ENCODE data around the gene FAAP20.

The FAAP20 gene

GRCh38 chr1:2194898-2195673 is 514 bp upstream of the FAAP20 start:
- DNase-seq (ENCODE audit: low spot score) = peak; percentile 92

- DNase-seq (ENCODE audit: low spot score) = no peak
Observed at GRCh38 chr1:2193514-2194281, 874 bp downstream of the FAAP20 start.

DNA sequence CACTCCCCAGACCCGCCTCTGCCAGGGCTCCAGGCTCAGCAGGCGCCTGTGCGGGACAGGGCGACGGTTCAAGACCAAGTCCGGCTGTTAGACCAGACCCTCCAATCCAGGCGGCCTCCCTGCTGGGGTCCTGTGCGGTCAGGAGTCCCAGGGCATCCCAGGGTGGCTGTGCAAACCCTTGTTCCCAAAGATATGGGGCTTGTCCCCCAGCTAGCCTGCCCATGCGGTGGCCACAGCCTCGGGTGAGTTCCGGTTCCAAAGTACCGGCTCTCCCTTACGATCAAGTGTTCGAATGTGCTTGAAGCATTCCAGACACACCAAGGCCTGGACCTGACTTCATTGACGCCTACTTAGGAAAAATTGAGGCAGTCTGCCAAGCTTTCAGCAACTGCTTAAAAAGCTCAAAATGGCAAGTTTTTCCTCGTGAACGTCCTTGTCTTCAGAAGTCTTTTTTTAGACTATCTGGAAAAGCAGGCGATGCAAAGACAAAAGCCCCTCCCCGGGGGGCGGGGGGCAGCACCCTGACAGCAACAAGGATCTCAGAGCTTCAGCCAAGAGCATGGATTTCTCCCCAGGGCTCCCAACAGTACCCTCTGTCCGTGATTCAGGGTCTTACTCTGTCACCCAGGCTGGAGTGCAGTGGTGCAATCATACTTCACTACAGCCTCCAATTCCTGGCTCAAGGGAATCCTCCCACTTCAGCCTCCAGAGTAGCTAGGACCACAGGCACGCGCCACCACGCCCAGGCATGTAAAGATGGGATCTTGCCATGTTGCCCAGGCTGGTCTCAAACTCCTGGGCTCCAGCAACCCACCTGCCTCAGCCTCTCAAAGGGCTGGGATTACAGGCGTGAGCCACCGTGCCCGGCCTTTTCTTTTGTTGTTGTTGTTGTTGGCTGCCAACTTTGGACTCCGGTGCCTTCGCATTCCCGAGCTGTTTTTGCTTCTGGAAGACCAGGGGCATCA is 2.3 kb downstream of the FAAP20 start:
- no peak for DNase-seq (ENCODE audit: low spot score)

- DNase-seq (ENCODE audit: low spot score) = no peak
Observed at GRCh38 chr1:2190491-2190976, 4.0 kb downstream of the FAAP20 start.

DNA sequence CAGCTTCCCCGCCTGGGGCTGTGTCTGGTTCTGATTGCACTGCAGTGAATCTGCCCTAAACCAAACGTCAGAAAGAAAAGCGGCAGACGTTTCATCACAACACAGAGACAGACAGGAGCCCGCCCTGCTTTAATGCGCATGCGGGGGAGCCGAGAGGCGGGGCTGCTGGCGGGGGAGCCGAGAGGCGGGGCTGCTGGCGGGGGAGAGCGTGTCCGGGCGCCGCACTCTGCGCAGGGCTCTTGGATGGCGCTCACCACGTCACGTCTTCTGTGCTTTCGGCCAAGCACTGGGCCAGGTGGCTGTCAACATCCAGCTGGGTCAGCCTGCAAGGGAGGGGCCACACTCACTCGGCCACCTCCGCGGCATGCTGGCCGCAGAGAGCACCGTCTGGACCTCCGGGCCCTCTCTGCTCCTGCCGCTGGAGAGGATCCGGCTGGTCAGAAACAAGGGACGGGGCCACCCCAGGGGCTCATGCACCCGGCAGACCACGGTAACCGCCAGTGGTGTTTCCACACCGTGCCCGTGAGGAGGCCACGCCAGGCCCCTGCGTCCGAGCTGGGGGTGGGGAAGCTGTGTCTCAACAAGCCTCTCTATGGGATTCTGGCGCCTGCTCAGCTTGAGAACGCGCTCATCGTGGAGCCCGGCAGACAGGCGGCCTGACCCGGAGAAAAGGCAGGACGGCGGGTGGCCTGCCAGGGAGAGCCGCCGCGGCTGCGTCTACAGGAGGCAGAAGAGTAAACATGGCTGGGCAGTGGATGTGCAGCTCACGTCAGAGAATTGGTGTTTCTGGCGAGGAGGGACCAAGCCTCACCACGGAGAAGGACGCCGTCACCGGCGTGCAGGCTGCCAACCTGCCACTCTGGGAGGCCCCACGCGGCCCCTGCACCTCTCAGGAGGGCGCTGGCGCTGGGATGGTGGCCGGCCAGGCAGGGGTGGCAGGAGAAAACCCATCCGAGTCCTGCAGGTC is 4.8 kb downstream of the FAAP20 start:
- peak; percentile 97 for DNase-seq (ENCODE audit: low spot score)

GRCh38 chr1:2188336-2188735 is 6.2 kb downstream of the FAAP20 start:
- no peak for DNase-seq (ENCODE audit: low spot score)

GRCh38 chr1:2187619-2188018 is 7.0 kb downstream of the FAAP20 start:
- DNase-seq (ENCODE audit: low spot score) = no peak

- DNase-seq (ENCODE audit: low spot score) = no peak
Observed at GRCh38 chr1:2186901-2187300, 7.7 kb downstream of the FAAP20 start.

DNA sequence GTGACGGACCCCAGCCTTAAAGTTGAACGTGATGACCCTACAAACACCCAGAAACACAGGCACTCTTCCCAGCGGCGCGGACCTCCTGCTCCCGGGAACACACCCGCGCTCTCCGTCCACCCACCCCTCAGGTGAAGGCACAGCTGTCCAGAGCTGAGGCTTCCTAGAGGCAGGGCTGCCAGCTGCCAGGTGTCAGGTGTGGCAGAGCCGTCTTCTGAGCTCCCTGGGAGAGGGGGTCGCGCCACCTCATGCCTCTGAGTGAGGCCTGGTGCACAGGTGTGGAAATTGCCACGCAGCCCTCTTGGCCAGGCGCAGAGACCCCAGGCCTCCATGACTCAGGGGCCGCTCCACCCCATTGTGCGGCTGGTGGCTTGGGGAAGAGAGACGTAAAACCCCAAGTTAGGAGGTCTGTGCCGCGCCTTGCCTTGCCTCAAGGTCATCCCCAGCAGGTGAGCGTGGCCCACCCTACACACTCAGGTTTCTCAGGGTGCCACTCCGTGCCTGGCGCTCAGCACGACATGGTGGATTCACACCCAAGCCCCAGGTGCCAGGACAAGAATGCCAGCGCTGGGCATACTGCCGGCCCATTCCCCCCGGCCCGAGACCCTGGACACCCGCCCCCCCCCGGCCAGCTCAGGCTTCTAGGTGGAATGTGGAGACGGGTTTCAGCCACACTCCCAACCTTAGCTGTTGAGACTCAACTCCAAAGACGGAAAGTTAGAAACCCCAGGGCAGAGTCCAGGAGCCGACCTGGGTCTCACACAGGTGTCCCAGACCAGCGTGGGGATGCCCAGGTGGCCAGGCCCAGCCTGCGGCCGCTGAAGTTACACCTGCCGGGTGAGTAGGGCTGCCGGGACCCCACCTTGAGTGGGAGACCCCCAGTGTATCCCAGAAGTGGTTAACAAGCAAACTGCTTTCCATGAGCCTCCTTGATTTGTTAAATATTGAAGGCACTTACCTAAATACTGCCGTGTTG is 8.4 kb downstream of the FAAP20 start:
- no peak for DNase-seq (ENCODE audit: low spot score)

GRCh38 chr1:2184934-2185333 is 9.6 kb downstream of the FAAP20 start:
- DNase-seq (ENCODE audit: low spot score) = no peak

DNA sequence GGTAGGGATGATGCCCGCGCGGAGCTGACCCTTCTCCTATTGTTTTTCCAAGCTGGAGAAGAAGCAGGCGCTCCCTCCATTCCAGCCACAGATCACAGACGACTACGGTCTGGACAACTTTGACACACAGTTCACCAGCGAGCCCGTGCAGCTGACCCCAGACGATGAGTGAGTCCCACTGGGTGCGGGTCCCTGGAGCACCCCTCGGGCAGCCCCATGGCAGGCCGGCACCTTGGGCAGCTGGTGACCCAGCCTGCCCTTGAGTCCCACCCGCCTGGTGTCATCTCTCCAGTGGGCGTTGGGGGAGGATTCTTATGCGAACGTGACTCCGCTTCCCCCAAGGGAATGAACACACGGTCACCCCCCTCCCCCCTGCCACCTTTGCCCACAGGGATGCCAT is 10.0 kb downstream of the FAAP20 start:
- DNase-seq (ENCODE audit: low spot score) = no peak

DNA sequence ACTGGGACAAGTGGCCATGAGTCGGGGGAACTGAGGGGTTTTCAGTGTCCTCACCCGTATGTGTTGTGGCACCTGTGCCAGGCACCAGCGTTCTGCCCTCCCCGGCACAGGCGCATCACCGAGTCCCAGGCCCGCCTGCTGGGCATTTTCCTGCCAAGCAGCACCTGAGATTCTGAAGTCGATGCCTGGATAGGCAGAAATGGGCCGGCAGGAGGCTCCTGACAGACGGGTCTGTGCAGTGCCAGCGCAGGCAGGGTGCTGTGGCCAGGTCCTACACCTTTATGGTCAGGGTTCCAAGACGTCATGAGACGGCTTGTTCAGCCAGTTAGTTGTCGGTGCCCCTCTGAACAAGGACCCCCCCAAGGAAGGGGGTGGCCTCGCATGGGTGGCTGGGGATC is 10.6 kb downstream of the FAAP20 start:
- no peak for DNase-seq (ENCODE audit: low spot score)

GRCh38 chr1:2182376-2182775 is 12.2 kb downstream of the FAAP20 start:
- no peak for DNase-seq (ENCODE audit: low spot score)

DNA sequence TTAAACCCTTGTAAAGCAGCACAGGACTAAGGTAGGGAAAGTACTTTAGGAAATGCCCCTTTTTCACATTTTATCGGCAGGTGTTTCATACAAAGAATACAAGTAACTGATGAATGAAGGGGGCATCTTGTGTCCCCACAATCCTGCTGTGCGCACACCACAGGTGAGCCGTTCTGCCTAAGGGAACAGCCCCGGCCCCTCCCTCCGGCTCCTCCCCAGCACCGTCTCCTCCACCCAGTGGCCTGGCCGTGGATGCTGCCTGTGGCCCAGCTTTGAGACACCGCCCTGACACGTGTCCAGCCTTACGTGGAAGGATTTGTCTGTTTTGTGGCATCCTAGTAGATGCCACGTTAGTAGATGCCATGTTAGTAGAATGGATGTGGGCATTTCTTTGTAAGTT is 12.8 kb downstream of the FAAP20 start:
- DNase-seq (ENCODE audit: low spot score) = no peak

- no peak for DNase-seq (ENCODE audit: low spot score)
Observed at GRCh38 chr1:2181271-2181670, 13.3 kb downstream of the FAAP20 start.

DNA sequence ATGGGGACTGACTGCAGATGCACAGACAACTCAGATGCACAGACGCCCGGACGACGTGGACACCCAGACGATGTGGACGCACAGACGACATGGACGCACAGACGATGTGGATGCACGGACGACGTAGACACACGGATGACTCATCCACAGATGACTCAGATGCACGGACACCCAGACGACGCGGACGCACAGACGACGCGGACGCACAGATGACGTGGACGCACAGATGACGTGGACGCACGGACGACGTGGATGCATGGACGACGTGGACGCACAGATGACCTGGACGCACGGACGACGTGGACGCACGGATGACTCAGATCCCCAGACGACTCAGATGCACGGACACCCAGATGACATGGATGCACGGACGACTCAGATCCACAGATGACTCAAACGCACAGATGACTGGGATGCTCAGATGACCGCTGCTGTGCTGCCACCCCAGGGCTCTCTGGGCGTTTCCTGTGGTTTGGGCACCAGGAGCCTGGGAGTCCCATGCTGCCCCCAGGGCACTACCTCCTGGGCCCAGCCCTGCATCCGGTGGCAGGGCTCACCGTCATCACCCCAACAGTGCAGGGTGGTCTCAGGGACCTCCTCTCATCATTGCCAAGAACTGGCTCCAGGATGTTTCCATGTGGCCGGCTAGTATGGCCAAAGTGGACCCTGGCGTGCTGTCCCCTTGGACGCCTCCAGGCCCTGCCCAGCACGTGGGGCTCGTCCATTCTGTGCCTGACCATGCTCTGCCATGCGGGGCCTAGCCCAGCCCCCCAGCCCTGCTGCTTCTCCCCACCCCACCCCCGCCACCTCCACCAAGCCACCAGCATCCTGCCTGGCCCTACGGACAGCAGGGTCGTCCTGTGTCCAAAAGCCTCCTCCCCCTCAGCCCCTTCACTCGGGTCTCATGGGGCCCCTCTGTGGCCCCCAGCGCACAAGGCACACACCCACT is 14.0 kb downstream of the FAAP20 start:
- DNase-seq (ENCODE audit: low spot score) = peak; percentile 52

DNA sequence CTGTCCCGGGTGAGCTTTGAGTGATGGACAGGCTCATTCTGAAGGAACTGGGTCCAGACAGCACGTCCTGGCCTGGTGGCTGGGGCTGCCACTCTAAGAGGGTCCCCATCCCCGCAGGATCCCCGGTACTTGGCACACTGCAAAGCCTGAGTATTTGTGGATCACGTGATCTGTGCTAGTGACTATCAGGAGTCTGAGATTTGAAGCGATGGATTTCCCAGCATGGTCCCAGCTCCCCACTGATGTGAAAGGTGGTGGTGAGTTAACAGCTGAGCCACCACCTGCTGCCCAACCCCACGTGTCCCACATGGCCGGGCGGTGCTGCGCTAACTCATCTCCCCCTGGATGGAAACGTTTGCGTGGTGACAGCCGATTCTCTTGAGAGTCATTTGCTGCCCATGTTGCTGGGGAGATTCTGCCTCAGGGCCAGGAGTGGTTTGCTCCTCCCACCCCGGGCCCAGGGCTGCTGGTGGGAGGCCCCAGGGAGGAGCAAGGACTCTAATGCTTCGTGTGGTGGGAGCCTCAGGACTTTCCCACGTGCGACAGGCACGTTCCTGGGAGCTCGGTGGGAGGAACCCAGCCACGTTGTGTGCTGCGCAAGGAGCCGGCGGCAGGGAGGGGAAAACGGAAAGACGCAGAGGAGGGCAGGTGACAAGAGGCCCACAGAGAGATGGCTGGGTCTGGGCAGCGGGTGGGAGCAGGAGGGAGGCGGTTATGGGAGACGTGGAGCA is 15.1 kb downstream of the FAAP20 start:
- DNase-seq (ENCODE audit: low spot score) = no peak

GRCh38 chr1:2178875-2179274 is 15.7 kb downstream of the FAAP20 start:
- DNase-seq (ENCODE audit: low spot score) = no peak
